Lower leg skin (tissue), 4 donors: ENCODE data around the gene TSSC4. TPM values are rescaled to one million over a fixed set of nuclear protein-coding genes. Genes with fewer than 3 reads are reported as not detected.

Experiments used
- DNase-seq, 2 donors: peaks; one replicate each; pipeline ENCODE4 v3.0.0-alpha.2; 2019; ENCODE audit warnings: low spot score in 2 of 2
- H3K4me3 ChIP-seq: fragments of 200-600 bp; sonication (generic); 2 replicates; pipeline ENCODE4 v1.5.1; 2017; ENCODE audit warnings: mild to moderate bottlenecking, low read depth; ENCODE audit not compliant: poor library complexity, severe bottlenecking
- POLR2A ChIP-seq, 2 donors: fragments of 450-650 bp; IDR thresholded peaks; one replicate each; pipeline ENCODE4 v1.6.1; 2016 to 2017; ENCODE audit warnings: antibody characterized with exemption in 2 of 2, mild to moderate bottlenecking in 1 of 2, moderate library complexity in 1 of 2
- WGBS, 2 donors: methylation state at CpG; one replicate each; pipeline ENCODE4 v1.1.5; 2018; 5-methylcytosine and 5-hydroxymethylcytosine counted together
- intact Hi-C: fragments of 100-400 bp; cut with DNase I; formaldehyde crosslinking; loops from one replicate; pipeline ENCODE4 v1.15.0; 2023; ENCODE audit warnings: low total_unique reads
- total RNA-seq, 4 donors: library from RNA; depleted of rRNA; stranded (reverse); fragments of >200 nt; gene quantifications; one replicate each; pipeline ENCODE4 v1.1.0, GENCODE V29; 2016
- TF ChIP-seq, protein P1 (sequence below), 3 donors: fragments of 450-650 bp; IDR thresholded peaks; one replicate each; pipeline ENCODE4 v1.5.1; 2016; ENCODE audit warnings: antibody characterized with exemption in 3 of 3, mild to moderate bottlenecking in 3 of 3, moderate library complexity in 2 of 3

Gene TSSC4
- total RNA-seq, 4 donors from 2014 or later = 45.6 to 58.7 (median 55.8) TPM

DNA sequence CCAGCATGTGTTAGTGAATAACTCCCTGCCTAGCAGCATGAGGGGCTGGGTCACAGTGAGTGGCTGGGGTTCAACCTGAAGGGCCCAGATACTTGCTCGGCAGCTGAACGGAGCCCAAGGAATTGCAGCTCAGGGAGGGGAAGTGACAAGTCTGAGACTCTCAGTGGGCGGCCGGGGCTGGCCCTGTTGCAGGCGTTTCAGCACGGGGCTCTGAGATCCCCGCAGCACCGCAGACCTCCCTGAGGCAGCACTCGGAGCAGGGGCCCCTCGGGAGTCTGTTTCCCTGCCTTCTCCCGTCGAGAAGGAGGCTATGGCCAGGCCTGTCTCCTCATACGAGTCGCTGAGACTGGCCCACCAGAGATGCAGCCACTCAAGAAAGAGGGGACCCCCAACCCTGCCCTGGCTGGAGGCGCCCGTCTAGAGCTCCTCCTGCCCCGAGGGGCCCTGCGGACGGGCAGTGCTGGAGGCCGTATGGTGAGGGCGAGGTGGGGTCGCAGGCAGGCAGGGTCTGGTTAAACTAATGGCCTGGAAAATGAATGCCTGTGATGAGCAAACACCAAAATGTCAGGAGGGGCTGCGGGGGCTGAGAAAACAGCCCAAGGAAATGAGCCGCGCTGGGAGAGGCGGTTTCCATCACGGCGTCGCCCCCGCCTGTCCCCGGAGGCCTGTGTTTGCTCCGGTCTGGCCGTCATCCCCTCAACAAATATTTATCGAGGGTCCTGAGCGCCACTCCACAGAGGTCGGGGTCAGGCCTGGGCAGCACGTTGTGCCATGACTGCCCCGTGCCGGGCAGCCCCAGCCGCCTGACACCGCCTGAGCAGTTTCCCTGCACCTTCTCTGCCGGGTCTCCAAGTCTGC, 9.3 kb downstream of the TSSC4 start:
- WGBS, 2 donors = 41 to 56% methylated on average over 33 to 42 of the region's 42 CpGs
- TF ChIP-seq POLR2A (IDR thresholded peaks at IDR 0.05) = no peak
- TF ChIP-seq, protein P1, sequence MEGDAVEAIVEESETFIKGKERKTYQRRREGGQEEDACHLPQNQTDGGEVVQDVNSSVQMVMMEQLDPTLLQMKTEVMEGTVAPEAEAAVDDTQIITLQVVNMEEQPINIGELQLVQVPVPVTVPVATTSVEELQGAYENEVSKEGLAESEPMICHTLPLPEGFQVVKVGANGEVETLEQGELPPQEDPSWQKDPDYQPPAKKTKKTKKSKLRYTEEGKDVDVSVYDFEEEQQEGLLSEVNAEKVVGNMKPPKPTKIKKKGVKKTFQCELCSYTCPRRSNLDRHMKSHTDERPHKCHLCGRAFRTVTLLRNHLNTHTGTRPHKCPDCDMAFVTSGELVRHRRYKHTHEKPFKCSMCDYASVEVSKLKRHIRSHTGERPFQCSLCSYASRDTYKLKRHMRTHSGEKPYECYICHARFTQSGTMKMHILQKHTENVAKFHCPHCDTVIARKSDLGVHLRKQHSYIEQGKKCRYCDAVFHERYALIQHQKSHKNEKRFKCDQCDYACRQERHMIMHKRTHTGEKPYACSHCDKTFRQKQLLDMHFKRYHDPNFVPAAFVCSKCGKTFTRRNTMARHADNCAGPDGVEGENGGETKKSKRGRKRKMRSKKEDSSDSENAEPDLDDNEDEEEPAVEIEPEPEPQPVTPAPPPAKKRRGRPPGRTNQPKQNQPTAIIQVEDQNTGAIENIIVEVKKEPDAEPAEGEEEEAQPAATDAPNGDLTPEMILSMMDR (IDR thresholded peaks at IDR 0.05) = no peak
- DNase-seq = no peak
- intact Hi-C loops = no loop called here
- H3K4me3 ChIP-seq = no peak overlapping the region

DNA sequence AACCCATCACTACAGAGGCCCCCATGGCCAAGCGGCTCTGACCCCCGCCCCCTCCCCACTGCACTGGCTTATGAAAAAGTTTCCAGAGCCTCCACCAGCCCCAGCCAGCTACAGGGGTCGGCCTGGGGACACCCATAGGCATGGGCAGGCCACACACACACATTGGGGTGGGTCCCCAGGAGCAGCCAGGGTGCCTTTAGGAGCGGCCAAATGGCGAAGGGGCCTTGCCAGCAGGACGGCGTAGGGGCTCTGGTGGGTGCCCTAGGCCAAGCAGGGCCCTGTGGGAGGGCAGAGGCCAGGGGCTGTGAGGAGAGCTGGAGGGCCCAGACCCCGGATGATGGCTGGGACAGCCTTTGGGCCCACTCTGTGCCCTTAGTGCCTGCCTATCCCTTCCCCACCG, 10.1 kb downstream of the TSSC4 start:
- H3K4me3 ChIP-seq = no peak overlapping the region
- intact Hi-C loops = no loop called here
- no peak for DNase-seq
- WGBS, 2 donors = 78 to 83% methylated on average over 5 to 7 of the region's 9 CpGs
- TF ChIP-seq, protein P1 (IDR thresholded peaks at IDR 0.05) = no peak
- TF ChIP-seq POLR2A (IDR thresholded peaks at IDR 0.05) = no peak

DNA sequence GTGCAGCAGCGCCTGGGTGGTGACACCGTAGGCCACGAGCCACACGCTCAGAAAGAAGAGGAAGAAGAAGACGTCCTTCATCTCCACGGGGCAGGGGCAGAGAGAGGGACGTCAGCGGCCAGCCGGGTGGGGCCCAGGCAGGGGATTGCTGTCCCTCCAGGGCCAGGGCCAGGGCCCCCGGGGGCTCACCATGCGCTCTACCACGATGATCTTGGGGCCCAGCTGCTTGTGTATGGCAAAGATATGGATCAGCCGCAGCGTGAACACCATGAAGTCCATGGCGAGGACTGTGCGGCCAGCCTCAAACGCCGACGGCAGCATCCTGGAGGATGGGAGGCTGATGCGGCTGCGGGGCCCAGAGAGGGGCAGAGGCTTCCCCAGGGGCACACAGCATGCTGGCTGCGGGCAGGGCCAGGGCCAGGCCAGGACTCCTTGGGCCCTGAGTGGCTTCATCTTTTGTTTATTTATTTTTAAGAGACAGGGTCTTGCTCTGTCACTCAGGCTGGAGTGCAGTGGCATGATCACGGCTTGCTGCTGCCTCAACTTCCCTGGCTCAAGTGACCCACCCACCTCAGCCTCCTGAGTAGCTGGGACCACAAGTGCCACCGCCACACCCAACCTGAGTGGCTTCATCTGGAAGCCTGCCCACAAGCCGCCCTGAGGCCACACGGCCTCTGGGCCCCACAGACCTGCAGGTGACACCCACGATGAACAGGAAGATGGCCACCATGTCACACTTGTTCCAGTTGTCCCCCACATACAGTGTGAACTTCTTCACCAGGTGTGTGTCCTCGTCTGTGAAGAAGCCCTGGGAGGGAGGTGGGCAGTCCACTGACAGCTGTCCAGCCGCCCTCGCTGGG, 11.1 kb downstream of the TSSC4 start:
- TF ChIP-seq, protein P1 (IDR thresholded peaks at IDR 0.05) = no peak
- TF ChIP-seq POLR2A (IDR thresholded peaks at IDR 0.05) = no peak
- 81 to 83% methylated on average over 28 to 29 of the region's 30 CpGs for WGBS, 2 donors
- no peak for DNase-seq
- no peak overlapping the region for H3K4me3 ChIP-seq
- intact Hi-C loops = no loop called here

DNA sequence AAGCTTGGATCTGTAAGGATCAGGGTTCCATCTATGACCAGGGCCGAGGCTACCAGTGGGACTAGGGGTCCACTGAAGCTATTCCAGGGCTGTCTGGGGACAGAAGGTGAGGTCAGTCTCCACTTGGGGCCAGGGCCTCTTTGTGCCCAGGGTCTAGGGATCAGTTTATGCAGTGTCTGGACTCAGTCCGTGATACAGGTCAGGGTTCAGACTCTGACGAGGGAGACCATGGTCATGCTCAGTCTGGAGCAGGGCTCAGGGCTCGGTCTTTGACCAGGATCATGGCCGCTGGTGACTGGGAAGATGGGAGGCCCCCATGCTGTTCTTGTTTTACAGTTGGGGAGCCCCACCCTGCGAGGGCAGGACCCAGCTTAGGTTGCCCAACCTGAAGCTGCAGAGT, 11.8 kb downstream of the TSSC4 start:
- WGBS, 2 donors = 87 to 97% methylated on average over 6 of the region's 6 CpGs
- TF ChIP-seq, protein P1 (IDR thresholded peaks at IDR 0.05) = no peak
- DNase-seq = no peak
- H3K4me3 ChIP-seq = no peak overlapping the region
- intact Hi-C loops = no loop called here

DNA sequence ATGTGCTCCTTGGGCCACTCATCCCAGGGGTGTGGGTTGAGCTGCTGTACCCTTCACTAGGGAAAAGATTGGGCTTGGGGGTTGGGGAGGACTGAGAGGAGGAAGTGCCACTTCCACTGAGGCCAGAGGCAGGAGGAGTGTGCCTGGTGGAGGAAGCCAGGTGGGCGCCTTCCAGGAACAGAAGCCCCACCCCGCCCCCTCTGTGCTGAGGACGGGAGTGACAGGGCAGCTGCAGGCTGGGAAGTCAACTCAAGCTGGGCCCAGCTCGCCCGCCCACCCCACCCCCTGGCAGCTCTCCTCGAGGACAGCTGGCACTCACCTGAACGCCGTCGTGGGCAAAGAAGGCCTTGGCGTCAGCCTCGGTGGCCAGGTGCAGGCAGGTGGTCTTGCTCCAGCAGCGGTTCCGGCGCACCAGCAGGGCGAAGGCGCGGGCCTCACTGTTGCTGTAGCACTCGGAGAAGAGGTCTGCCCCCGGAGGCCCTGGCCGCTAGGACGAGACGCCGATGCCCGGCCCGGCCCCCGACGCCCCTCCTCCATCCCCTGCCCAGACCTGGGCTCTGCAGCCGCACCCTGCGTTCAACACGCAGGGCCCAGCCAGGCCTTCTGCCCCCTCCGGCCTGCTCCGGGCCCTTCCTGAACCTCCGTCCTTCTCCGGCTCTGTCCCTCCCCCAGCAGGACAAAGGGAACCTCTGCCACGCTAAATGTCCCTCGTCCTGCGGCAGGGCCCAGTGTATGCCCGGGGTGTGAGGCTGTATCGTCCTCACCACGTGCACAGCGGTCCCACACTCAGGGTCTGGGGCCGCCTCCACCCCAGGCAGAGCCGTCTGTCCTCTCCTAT, 13.4 kb downstream of the TSSC4 start:
- WGBS, 2 donors = 82 to 84% methylated on average over 29 to 41 of the region's 43 CpGs
- TF ChIP-seq, protein P1 (IDR thresholded peaks at IDR 0.05) = no peak
- TF ChIP-seq POLR2A (IDR thresholded peaks at IDR 0.05) = no peak
- no peak overlapping the region for H3K4me3 ChIP-seq
- intact Hi-C loops = no loop called here
- no peak for DNase-seq
